Kidney epithelial cell (primary cell): ENCODE data around the gene CARMIL1. TPM values are rescaled to one million over a fixed set of nuclear protein-coding genes. Genes with fewer than 3 reads are reported as not detected.

Source experiments
- DNase-seq: peaks from one replicate; pipeline ENCODE4 v3.0.0-alpha.2; 2010; ENCODE audit warnings: low read depth
- H3K27me3 ChIP-seq: 2 replicates; pipeline ENCODE4 v1.6.0; 2011; ENCODE audit warnings: low read length; ENCODE audit not compliant: control insufficient read depth, insufficient read depth
- H3K36me3 ChIP-seq: 2 replicates; pipeline ENCODE4 v1.5.1; 2011; ENCODE audit warnings: low read length; ENCODE audit not compliant: control insufficient read depth, insufficient read depth
- H3K4me3 ChIP-seq: 2 replicates; pipeline ENCODE4 v1.5.1; 2011; ENCODE audit warnings: low read depth, mild to moderate bottlenecking, control low read depth, low read length
- total RNA-seq: library from RNA; depleted of rRNA; stranded (reverse); fragments of >200 nt; gene quantifications from 2 replicates; pipeline ENCODE4 v1.2.3, GENCODE V29; 2015
- TF ChIP-seq, protein P1 (sequence below): IDR thresholded peaks from 2 replicates; pipeline ENCODE4 v1.5.1; 2011; ENCODE audit warnings: mild to moderate bottlenecking, moderate library complexity, low read length, control low read depth, inconsistent platforms; ENCODE audit not compliant: insufficient read depth, poor library complexity, severe bottlenecking

The CARMIL1 gene
- total RNA-seq, 1 donor from 2014 or later, result 14.7 TPM

DNA sequence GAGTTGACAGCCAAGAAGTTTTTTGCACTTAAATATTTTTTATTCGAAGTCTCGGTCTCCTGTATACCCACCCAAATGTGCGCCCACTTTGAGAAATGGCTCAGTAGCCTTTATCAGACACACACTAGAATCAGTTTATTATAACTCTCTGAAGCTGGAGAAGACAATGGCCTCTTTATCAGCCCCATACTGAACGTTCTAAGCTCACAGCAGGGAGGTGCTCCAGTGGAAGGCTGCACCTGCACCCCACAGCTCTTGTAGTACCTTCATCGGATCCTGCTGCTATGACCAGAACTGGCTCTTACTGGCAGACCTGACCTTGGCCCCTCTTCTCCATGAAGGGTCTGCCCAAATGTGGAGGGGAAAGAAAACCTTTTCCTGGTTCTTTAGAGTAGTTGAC lies 207.8 kb downstream of the CARMIL1 start:
- Histone ChIP-seq H3K27me3 (no peaks in the 10 kb centered on the region), H3K4me3 (no peak overlapping the region), H3K36me3 (peaks cover 2% of the 10 kb centered on the region)
- no peak for DNase-seq
- TF ChIP-seq, protein P1, sequence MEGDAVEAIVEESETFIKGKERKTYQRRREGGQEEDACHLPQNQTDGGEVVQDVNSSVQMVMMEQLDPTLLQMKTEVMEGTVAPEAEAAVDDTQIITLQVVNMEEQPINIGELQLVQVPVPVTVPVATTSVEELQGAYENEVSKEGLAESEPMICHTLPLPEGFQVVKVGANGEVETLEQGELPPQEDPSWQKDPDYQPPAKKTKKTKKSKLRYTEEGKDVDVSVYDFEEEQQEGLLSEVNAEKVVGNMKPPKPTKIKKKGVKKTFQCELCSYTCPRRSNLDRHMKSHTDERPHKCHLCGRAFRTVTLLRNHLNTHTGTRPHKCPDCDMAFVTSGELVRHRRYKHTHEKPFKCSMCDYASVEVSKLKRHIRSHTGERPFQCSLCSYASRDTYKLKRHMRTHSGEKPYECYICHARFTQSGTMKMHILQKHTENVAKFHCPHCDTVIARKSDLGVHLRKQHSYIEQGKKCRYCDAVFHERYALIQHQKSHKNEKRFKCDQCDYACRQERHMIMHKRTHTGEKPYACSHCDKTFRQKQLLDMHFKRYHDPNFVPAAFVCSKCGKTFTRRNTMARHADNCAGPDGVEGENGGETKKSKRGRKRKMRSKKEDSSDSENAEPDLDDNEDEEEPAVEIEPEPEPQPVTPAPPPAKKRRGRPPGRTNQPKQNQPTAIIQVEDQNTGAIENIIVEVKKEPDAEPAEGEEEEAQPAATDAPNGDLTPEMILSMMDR, result no peak

DNA sequence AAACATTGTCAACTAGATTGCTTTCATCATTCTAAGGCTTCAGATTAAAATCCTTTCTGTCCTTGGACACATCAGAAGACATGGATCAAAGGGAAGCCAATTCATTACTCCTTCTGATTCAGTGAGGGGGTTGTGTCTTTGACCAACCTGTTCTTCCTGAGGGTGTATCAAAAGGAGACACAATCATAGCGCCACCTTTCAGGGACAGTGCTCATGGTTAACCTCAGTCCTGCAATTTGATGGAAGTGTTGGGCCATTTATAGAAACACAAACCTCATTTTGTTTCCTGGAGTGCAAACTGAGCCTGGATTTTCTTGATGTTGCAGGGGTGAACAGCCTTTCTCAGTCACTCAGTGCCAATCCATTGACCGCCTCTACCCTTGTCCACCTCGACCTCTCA lies 209.0 kb downstream of the CARMIL1 start:
- no peak overlapping the region for H3K4me3 ChIP-seq
- H3K27me3 ChIP-seq, result no peaks in the 10 kb centered on the region
- no peaks in the 10 kb centered on the region for H3K36me3 ChIP-seq

DNA sequence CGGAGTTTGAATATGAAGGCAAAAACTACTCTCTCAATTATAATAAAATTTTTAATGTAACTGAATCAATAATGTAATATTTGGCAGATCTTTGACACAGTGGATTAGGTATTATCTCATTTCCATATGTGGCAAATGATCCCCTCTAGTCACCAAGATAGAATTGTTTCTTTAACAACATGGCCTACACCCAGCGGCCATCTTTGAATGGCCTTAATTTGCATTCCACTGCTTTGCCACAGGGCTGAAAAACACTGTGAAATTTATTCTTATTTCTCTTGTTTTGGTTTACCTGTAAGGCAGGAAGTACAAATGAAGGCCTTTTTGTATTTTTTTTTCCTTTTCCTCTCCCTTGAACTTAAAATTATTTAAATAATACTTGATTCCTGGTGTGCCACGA lies 210.2 kb downstream of the CARMIL1 start:
- Histone ChIP-seq H3K27me3 (no peaks in the 10 kb centered on the region), H3K36me3 (no peaks in the 10 kb centered on the region), H3K4me3 (no peak overlapping the region)
- DNase-seq, result no peak
- TF ChIP-seq, protein P1, result no peak

More for the DNA sequence above, 209.0 kb downstream of the CARMIL1 start:
- TF ChIP-seq, protein P1, result no peak
- DNase-seq, result no peak

DNA sequence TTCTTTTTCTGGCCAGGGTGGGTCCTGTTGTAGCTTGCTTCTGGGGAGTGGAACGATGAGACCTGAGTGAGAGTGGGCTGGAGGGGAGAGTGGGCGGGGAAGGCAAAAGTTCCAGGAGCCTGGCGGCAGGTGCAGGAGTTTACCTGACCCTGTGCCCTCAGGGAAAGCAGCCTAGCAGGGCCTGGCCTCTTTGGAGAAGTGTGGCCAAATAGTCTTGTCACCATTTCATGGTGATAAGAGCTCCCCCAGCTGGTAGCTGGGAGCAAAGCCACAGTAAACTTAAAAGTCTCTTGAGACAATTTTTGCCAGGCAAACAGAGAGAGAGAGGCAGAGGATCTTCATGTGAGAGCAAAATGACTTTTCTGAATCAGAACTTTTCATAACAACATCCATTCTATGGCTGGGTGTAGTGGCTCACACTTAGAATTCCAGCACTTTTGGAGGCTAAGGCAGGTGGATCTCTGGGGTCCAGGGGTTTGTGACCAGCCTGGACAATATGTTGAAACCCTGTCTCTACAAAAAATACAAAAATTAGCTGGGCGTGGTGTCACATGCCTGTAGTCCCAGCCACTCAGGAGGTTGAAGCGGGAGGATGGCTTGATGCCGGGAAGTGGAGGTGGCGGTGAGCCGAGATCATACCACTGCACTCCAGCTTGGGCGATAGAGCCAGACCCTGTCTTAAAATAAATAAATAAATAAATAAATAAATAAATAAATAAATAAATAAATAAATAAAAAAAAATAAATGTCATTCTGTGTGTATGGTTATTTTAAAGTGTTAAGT lies 211.0 kb downstream of the CARMIL1 start:
- peak; percentile 38 for DNase-seq
- TF ChIP-seq, protein P1, result peak; percentile 88

DNA sequence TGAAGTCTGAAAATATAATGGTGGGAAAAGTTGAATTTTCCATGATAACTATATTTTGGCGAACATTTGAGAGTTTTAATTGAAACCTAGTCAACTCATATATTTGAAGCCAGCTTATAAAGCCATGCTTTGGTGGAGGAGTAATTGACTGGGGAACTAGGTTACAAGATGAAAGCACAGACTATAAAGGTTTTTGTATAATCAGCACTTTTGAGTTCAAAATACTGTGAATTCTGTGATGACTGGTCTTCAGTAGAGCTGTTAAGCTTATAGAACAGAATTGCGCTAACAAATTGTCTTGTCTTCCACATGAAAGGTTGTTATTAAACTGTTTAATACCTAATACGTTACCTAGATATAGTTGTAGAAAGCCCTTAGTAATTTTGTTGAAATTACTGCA lies 213.8 kb downstream of the CARMIL1 start:
- Histone ChIP-seq H3K36me3 (no peaks in the 10 kb centered on the region), H3K4me3 (no peak overlapping the region), H3K27me3 (no peaks in the 10 kb centered on the region)
- no peak for DNase-seq
- TF ChIP-seq, protein P1, result no peak

More for the DNA sequence above, 211.0 kb downstream of the CARMIL1 start:
- Histone ChIP-seq H3K36me3 (no peaks in the 10 kb centered on the region), H3K27me3 (no peaks in the 10 kb centered on the region), H3K4me3 (no peak overlapping the region)

DNA sequence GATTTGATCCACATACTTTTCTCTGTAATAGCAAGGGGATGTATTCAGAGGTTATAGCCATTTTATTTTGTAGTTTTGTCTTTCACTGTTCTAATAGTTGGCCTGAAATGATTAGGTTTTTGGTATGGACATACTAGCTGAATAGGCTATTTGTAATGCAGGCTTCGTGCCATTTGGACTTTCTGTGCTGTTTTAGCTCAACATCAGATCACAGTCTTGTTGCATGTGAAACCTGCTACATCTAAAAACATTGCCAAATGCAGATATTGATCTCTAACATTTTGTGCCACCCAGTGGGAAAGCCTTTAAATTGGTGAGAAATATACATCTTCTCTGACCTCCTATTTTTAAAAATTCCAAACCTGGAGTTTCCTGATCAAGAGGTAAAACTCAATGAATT lies 215.3 kb downstream of the CARMIL1 start:
- Histone ChIP-seq H3K36me3 (no peaks in the 10 kb centered on the region), H3K4me3 (no peak overlapping the region), H3K27me3 (no peaks in the 10 kb centered on the region)
- DNase-seq, result no peak
- TF ChIP-seq, protein P1, result no peak
